Liver (tissue), 9 donors: ENCODE results near the gene ASAP2. TPM values are rescaled to one million over a fixed set of nuclear protein-coding genes. Genes with fewer than 3 reads are reported as not detected.
"Not testable (repeated sequence)": the region's sequence is repeated elsewhere in the genome, so short reads cannot be mapped to it uniquely, and the experiment has no call there.

Experiments used
- DNase-seq: peaks from one replicate; pipeline ENCODE4 v3.0.0-alpha.2; 2017; ENCODE audit warnings: low spot score
- H3K27ac ChIP-seq, 2 donors: one replicate each; pipeline ENCODE4 v1.7.0; 2013; ENCODE audit warnings: inconsistent platforms in 2 of 2, low read length in 2 of 2, control low read depth in 1 of 2, low read depth in 1 of 2, mild to moderate bottlenecking in 1 of 2
- H3K27me3 ChIP-seq, 4 donors: one replicate each; pipeline versions ENCODE4 v1.6.1 to v1.7.0; 2013; ENCODE audit warnings: low read length in 3 of 4, inconsistent platforms in 1 of 4, mild to moderate bottlenecking in 1 of 4, moderate library complexity in 1 of 4; ENCODE audit not compliant: control insufficient read depth in 4 of 4, insufficient read depth in 4 of 4
- H3K36me3 ChIP-seq, 4 donors: one replicate each; pipeline versions ENCODE4 v1.6.1 to v1.7.0; 2013; ENCODE audit warnings: low read length in 3 of 4, mild to moderate bottlenecking in 3 of 4, low read depth in 1 of 4, moderate library complexity in 1 of 4; ENCODE audit not compliant: control insufficient read depth in 4 of 4, insufficient read depth in 3 of 4
- H3K4me1 ChIP-seq, 4 donors: one replicate each; pipeline versions ENCODE4 v1.6.1 to v1.7.0; 2013; ENCODE audit warnings: low read length in 3 of 4, mild to moderate bottlenecking in 3 of 4, moderate library complexity in 1 of 4; ENCODE audit not compliant: control insufficient read depth in 4 of 4, insufficient read depth in 4 of 4
- H3K4me3 ChIP-seq, 3 donors: one replicate each; pipeline versions ENCODE4 v1.6.1 to v1.7.0; 2013; ENCODE audit warnings: low read length in 3 of 3, control low read depth in 1 of 3, low read depth in 1 of 3, mild to moderate bottlenecking in 1 of 3
- H3K9ac ChIP-seq, 2 donors: one replicate each; pipeline ENCODE4 v1.7.0; 2013; ENCODE audit warnings: low read length in 2 of 2, mild to moderate bottlenecking in 2 of 2, moderate library complexity in 2 of 2, control low read depth in 1 of 2, low read depth in 1 of 2
- H3K9me3 ChIP-seq, 4 donors: one replicate each; pipeline versions ENCODE4 v1.6.1 to v1.7.0; 2013; ENCODE audit warnings: low read length in 3 of 4; ENCODE audit not compliant: control insufficient read depth in 4 of 4
- EGR1 ChIP-seq, 2 donors: IDR thresholded peaks; 2 replicates each; pipeline ENCODE4 v1.6.1; 2016 to 2018; ENCODE audit warnings: antibody characterized with exemption in 2 of 2, low read depth in 2 of 2
- FOXA1 ChIP-seq: IDR thresholded peaks from 2 replicates; pipeline ENCODE4 v1.6.1; 2016; ENCODE audit warnings: antibody characterized with exemption
- GABPA ChIP-seq, 2 donors: IDR thresholded peaks in 1 of 2; conservative IDR thresholded peaks in 1 of 2; 2 replicates each; pipeline ENCODE4 v1.6.1; 2016; ENCODE audit warnings: antibody characterized with exemption in 2 of 2, mild to moderate bottlenecking in 1 of 2, moderate library complexity in 1 of 2
- HNF4A ChIP-seq, 2 donors: conservative IDR thresholded peaks; 2 replicates each; pipeline ENCODE4 v1.6.1; 2016; ENCODE audit warnings: antibody characterized with exemption in 2 of 2, mild to moderate bottlenecking in 2 of 2
- HNF4G ChIP-seq: IDR thresholded peaks from 2 replicates; pipeline ENCODE4 v1.6.1; 2016; ENCODE audit warnings: antibody characterized with exemption
- JUND ChIP-seq, 2 donors: IDR thresholded peaks; 2 replicates each; pipeline ENCODE4 v1.6.1; 2016; ENCODE audit warnings: antibody characterized with exemption in 2 of 2
- NR2F2 ChIP-seq: IDR thresholded peaks from 2 replicates; pipeline ENCODE4 v1.6.1; 2016; ENCODE audit warnings: antibody characterized with exemption
- RAD21 ChIP-seq, 2 donors: IDR thresholded peaks; 2 replicates each; pipeline ENCODE4 v1.6.1; 2016; ENCODE audit warnings: antibody characterized with exemption in 2 of 2, mild to moderate bottlenecking in 2 of 2
- RXRA ChIP-seq, 2 donors: IDR thresholded peaks; 2 replicates each; pipeline ENCODE4 v1.6.1; 2017 to 2018; ENCODE audit warnings: antibody characterized with exemption in 2 of 2, mild to moderate bottlenecking in 1 of 2
- SP1 ChIP-seq: IDR thresholded peaks from 2 replicates; pipeline ENCODE4 v1.6.1; 2018; ENCODE audit warnings: antibody characterized with exemption, mild to moderate bottlenecking
- TAF1 ChIP-seq: conservative IDR thresholded peaks from 2 replicates; pipeline ENCODE4 v1.6.1; 2016; ENCODE audit warnings: antibody characterized with exemption, mild to moderate bottlenecking
- YY1 ChIP-seq: IDR thresholded peaks from 2 replicates; pipeline ENCODE4 v1.6.1; 2016; ENCODE audit warnings: antibody characterized with exemption, mild to moderate bottlenecking
- WGBS: extraction: QIAGEN DNeasy Blood & Tissue Kit; methylation state at CpG from one replicate; pipeline ENCODE4 v1.1.7; 2013; 5-methylcytosine and 5-hydroxymethylcytosine counted together
- polyA plus RNA-seq, 2 donors: library from polyadenylated mRNA; stranded (reverse) in 1 of 2; unstranded in 1 of 2; fragments of 200-250 nt in 1 of 2; fragments of >200 nt in 1 of 2; fragmentation: Nextera tagmentation in 1 of 2; extraction: Ambion mirVana in 1 of 2; gene quantifications; one replicate each; pipeline versions ENCODE4 v1.2.1 to v1.2.3, GENCODE V29; 2013 to 2015
- total RNA-seq, 2 donors: library from RNA; depleted of rRNA; stranded (reverse); fragments of >200 nt; gene quantifications; one replicate each; pipeline ENCODE4 v1.2.3, GENCODE V29; 2014
- TF ChIP-seq, protein P1 (sequence below): IDR thresholded peaks from 2 replicates; pipeline ENCODE4 v1.6.1; 2016; ENCODE audit warnings: antibody characterized with exemption
- TF ChIP-seq, protein P2 (sequence below): IDR thresholded peaks from 2 replicates; pipeline ENCODE4 v1.6.1; 2016; ENCODE audit warnings: antibody characterized with exemption
- TF ChIP-seq, protein P3 (sequence below): IDR thresholded peaks from 2 replicates; pipeline ENCODE4 v1.6.1; 2016; ENCODE audit warnings: antibody characterized with exemption, mild to moderate bottlenecking
- TF ChIP-seq, protein P4 (sequence below): fragments of 150-350 bp; IDR thresholded peaks from 2 replicates; pipeline ENCODE4 v1.5.1; 2017; ENCODE audit warnings: improper control_type of control experiment, low read depth, low read length; ENCODE audit not compliant: missing input control
- TF ChIP-seq, protein P5 (sequence below): IDR thresholded peaks from 2 replicates; pipeline ENCODE4 v1.6.1; 2016; ENCODE audit warnings: antibody characterized with exemption
- donor health status: healthy.
- donor health status: healthy.
- donor health status: healthy.
- donor health status: healthy.
- donor health status: healthy.

Gene ASAP2
- total and polyA plus RNA-seq, 4 donors, result 0.36 to 5.9 (median 2.6) TPM

DNA sequence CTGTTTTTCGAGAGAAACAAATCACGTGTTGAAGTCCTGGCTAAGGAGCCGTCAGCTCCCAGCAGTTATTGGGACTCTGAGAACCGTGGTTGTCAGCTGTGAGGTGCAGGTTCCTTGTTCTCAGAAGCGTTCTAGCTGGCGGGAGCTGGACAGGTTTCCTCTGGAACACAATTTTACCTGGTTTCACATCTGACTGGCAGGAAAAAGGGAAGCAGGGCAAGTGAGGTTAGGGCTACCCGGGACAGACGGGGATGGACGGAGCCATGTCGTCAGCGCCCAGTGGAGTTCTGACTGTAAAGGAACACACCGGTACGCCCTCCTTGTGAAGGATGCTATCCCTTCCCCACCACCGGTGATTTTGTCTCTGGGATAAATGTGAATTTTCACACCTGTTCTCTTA, 190.6 kb downstream of the ASAP2 start:
- TF ChIP-seq RXRA (IDR thresholded peaks at IDR 0.05) (no peak), JUND (IDR thresholded peaks at IDR 0.05) (no peak), HNF4G (no peak), SP1 (no peak), EGR1 (IDR thresholded peaks at IDR 0.05; ENCODE audit: low read depth in 2 of 2) (no peak), FOXA1 (no peak), NR2F2 (no peak), GABPA (IDR thresholded peaks at IDR 0.05 in 1 of 2, conservative IDR thresholded peaks at IDR 0.05 in 1 of 2) (no peak), HNF4A (conservative IDR thresholded peaks at IDR 0.05) (no peak), YY1 (no peak), RAD21 (IDR thresholded peaks at IDR 0.05) (no peak), TAF1 (no peak)
- TF ChIP-seq, protein P1, sequence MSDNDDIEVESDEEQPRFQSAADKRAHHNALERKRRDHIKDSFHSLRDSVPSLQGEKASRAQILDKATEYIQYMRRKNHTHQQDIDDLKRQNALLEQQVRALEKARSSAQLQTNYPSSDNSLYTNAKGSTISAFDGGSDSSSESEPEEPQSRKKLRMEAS, result no peak
- TF ChIP-seq, protein P2, sequence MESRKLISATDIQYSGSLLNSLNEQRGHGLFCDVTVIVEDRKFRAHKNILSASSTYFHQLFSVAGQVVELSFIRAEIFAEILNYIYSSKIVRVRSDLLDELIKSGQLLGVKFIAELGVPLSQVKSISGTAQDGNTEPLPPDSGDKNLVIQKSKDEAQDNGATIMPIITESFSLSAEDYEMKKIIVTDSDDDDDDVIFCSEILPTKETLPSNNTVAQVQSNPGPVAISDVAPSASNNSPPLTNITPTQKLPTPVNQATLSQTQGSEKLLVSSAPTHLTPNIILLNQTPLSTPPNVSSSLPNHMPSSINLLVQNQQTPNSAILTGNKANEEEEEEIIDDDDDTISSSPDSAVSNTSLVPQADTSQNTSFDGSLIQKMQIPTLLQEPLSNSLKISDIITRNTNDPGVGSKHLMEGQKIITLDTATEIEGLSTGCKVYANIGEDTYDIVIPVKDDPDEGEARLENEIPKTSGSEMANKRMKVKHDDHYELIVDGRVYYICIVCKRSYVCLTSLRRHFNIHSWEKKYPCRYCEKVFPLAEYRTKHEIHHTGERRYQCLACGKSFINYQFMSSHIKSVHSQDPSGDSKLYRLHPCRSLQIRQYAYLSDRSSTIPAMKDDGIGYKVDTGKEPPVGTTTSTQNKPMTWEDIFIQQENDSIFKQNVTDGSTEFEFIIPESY, result no peak
- TF ChIP-seq, protein P3, sequence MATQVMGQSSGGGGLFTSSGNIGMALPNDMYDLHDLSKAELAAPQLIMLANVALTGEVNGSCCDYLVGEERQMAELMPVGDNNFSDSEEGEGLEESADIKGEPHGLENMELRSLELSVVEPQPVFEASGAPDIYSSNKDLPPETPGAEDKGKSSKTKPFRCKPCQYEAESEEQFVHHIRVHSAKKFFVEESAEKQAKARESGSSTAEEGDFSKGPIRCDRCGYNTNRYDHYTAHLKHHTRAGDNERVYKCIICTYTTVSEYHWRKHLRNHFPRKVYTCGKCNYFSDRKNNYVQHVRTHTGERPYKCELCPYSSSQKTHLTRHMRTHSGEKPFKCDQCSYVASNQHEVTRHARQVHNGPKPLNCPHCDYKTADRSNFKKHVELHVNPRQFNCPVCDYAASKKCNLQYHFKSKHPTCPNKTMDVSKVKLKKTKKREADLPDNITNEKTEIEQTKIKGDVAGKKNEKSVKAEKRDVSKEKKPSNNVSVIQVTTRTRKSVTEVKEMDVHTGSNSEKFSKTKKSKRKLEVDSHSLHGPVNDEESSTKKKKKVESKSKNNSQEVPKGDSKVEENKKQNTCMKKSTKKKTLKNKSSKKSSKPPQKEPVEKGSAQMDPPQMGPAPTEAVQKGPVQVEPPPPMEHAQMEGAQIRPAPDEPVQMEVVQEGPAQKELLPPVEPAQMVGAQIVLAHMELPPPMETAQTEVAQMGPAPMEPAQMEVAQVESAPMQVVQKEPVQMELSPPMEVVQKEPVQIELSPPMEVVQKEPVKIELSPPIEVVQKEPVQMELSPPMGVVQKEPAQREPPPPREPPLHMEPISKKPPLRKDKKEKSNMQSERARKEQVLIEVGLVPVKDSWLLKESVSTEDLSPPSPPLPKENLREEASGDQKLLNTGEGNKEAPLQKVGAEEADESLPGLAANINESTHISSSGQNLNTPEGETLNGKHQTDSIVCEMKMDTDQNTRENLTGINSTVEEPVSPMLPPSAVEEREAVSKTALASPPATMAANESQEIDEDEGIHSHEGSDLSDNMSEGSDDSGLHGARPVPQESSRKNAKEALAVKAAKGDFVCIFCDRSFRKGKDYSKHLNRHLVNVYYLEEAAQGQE, result no peak
- TF ChIP-seq, protein P4, sequence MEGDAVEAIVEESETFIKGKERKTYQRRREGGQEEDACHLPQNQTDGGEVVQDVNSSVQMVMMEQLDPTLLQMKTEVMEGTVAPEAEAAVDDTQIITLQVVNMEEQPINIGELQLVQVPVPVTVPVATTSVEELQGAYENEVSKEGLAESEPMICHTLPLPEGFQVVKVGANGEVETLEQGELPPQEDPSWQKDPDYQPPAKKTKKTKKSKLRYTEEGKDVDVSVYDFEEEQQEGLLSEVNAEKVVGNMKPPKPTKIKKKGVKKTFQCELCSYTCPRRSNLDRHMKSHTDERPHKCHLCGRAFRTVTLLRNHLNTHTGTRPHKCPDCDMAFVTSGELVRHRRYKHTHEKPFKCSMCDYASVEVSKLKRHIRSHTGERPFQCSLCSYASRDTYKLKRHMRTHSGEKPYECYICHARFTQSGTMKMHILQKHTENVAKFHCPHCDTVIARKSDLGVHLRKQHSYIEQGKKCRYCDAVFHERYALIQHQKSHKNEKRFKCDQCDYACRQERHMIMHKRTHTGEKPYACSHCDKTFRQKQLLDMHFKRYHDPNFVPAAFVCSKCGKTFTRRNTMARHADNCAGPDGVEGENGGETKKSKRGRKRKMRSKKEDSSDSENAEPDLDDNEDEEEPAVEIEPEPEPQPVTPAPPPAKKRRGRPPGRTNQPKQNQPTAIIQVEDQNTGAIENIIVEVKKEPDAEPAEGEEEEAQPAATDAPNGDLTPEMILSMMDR, result no peak
- TF ChIP-seq, protein P5, sequence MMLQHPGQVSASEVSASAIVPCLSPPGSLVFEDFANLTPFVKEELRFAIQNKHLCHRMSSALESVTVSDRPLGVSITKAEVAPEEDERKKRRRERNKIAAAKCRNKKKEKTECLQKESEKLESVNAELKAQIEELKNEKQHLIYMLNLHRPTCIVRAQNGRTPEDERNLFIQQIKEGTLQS, result no peak
- H3K4me3 ChIP-seq, result no peak overlapping the region
- DNase-seq, result no peak
- no peaks in the 10 kb centered on the region for H3K27me3 ChIP-seq
- no peak overlapping the region for H3K27ac ChIP-seq
- no peaks in the 10 kb centered on the region for H3K9me3 ChIP-seq
- peaks cover 0 to 4% (median 1%) of the 10 kb centered on the region in 4 donors for H3K36me3 ChIP-seq
- WGBS, result 96% methylated on average over 14 of the region's 14 CpGs
- no peaks in the 10 kb centered on the region for H3K4me1 ChIP-seq
- H3K9ac ChIP-seq, result no peak overlapping the region

DNA sequence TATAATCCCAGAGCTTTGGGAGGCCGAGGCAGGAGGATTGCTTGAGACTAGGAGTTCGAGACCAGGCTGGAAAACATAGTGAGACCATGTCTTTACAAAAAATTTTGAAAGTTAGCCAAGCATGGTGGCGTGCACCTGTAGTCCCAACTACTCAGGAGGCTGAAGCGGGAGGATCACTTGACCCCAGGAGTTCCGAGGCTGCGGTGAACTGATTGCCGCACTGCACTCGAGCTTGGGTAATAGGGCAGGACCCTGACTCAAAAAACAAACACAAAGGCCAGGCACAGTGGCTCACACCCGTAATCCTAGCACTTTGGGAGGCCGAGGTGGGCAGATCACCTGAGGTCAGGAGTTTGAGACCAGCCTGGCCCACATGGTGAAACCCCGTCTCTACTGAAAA, 191.6 kb downstream of the ASAP2 start:
- not testable (repeated sequence) for H3K36me3 ChIP-seq, H3K4me3 ChIP-seq, H3K4me1 ChIP-seq, H3K27me3 ChIP-seq, H3K9ac ChIP-seq, DNase-seq, H3K27ac ChIP-seq, H3K9me3 ChIP-seq
- WGBS, result 96% methylated on average over 11 of the region's 11 CpGs
